ENCODE data around the gene TAF10. TPM values are rescaled to one million over a fixed set of nuclear protein-coding genes. Genes with fewer than 3 reads are reported as not detected.

Gene TAF10
- total and polyA plus RNA-seq, 12 donors, result 69.7 to 389 (median 181) TPM

- H3K27me3 ChIP-seq, result no peaks in the 10 kb centered on the region
- intact Hi-C loops (cut with DNase I), result no loop called here
- peak within 1 kb of the TSS; percentile 2 to 65 (median 57) for H3K4me3 ChIP-seq
- H3K9me3 ChIP-seq (replicated peaks in 1 of 3), result no peaks in the 10 kb centered on the region
- peaks cover 6 to 19% of the 10 kb centered on the region in 2 donors for H3K4me1 ChIP-seq (replicated peaks in 1 of 2)
- peaks cover 0 to 24% of the 10 kb centered on the region in 2 donors for H3K36me3 ChIP-seq (replicated peaks in 1 of 2)
- peak within 1 kb of the TSS; percentile 27 to 99 (median 90) for H3K27ac ChIP-seq
- WGBS, 4 donors, result 0 to 2% (median 0%) methylated on average over 12 to 16 of the region's 16 CpGs
- DNase-seq, result peak; percentile 94 to 98 (median 95)
- TF ChIP-seq POLR2A (IDR thresholded peaks at IDR 0.05) (peak in 1 of 2 donors; percentile 90), CTCF (IDR thresholded peaks at IDR 0.05) (no peak)
Observed at GRCh38 chr11:6619004-6619745, 7.2 kb upstream of the TAF10 start, which contains the start of gene TPP1. Gene TPP1, minus strand, starts transcription at chr11:6619422. Its CDS starts 22 bp downstream, at chr11:6619400.

DNA sequence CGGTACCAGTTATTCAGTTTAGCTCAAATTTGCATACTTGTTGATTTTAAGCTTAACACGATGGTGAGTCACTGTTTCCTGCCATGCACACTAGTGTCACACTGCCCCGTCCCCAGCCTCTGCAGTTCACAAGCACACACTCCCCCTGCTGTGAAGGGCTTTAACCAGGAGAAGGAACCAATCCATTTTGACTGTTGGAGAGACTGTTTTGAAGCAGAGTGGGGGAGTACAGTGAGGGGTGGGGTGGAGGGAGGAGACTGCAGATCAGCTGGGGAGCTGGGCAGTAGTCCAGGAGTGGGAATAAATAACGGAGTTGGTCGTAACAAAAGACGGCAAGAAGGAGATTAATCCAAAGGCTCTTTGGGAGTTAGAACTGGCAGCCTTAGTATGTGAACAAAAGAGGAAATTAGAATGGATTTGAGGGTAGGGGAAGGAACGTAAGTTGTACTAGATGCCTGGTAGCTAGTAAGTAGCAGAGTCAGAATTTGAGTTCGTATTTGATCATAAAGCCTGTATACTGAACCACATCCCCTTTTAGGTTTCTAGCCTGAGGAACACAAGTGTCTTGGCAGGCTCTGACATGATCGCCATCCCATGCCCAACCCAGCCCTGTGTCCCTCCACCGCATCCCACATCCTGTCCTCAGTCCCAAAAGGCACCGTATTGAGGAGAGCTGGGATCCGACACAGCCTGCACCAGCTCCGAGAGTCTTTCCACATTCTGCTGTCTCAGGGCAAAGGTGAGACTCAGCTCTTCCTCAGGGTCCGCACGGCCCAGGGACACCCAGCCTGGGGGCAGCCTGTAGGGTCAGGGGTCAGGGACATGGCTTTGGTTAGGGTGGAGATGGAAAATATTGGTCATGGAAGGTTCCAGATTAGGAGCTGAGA lies 6.3 kb upstream of the TAF10 start:
- peak; percentile 71 to 89 (median 86) for DNase-seq
- Histone ChIP-seq H3K4me3 (peak overlapping the region; percentile 2 to 65 (median 57)), H3K4me1 (replicated peaks in 1 of 2) (peaks cover 6 to 21% of the 10 kb centered on the region in 2 donors), H3K9me3 (replicated peaks in 1 of 3) (no peaks in the 10 kb centered on the region), H3K27me3 (no peaks in the 10 kb centered on the region), H3K36me3 (replicated peaks in 1 of 2) (peaks cover 0 to 24% of the 10 kb centered on the region in 2 donors), H3K27ac (peak overlapping the region; percentile 27 to 99 (median 90))
- WGBS, 4 donors, result 5 to 8% (median 6%) methylated on average over 13 to 15 of the region's 15 CpGs
- no peak for TF ChIP-seq CTCF (IDR thresholded peaks at IDR 0.05)
- peak in 1 of 2 donors; percentile 83 for TF ChIP-seq POLR2A (IDR thresholded peaks at IDR 0.05)
- intact Hi-C loops (cut with DNase I), result no loop called here

DNA sequence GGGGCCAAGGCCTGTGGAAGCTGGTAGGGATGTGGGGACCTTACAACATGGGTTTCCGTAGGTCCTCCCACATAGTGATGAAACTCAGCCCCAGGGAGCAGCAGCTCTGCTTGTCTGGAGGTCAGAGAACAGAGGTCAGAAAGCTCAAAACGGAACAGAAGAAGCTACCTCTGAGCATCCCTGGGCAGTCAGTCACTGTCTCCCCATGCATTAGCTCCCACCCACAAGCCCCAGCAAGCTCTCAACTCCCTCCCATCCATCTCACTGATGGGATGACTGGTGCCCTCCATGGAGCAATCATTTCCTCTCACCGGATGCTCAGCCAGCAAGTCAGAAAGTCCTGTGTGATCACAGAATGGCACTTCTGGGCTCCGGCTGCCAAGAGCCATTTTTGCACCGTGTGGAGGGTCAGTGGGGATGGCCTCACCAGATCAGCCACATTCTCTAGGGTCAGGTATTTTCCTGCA lies 5.3 kb upstream of the TAF10 start:
- DNase-seq, result peak in 1 of 7 donors; percentile 54
- Histone ChIP-seq H3K27ac (peak overlapping the region in 4 of 5 donors; percentile 78 to 99 (median 92)), H3K36me3 (replicated peaks in 1 of 2) (peaks cover 0 to 24% of the 10 kb centered on the region in 2 donors), H3K4me1 (replicated peaks in 1 of 2) (peaks cover 15 to 31% of the 10 kb centered on the region in 2 donors), H3K9me3 (replicated peaks in 1 of 3) (no peaks in the 10 kb centered on the region), H3K27me3 (no peaks in the 10 kb centered on the region), H3K4me3 (peak overlapping the region in 1 of 4 donors; percentile 64)
- 66 to 86% (median 69%) methylated on average over 5 of the region's 5 CpGs for WGBS, 4 donors
- TF ChIP-seq POLR2A (IDR thresholded peaks at IDR 0.05) (no peak), CTCF (IDR thresholded peaks at IDR 0.05) (no peak)
- intact Hi-C loops (cut with DNase I), result no loop called here
